ENCODE data around the gene P2RX7.

The P2RX7 gene

GRCh38 chr12:121189131-121189530, 56.5 kb downstream of the P2RX7 start:
- Histone ChIP-seq H3K9me3 (ENCODE audit: insufficient read depth, low read length, severe bottlenecking) (no peaks in the 10 kb centered on the region), H3K36me3 (ENCODE audit: insufficient read depth, low read length) (no peaks in the 10 kb centered on the region), H3K79me2 (ENCODE audit: insufficient read depth, low read length) (no peaks in the 10 kb centered on the region), H3K4me2 (ENCODE audit: insufficient read depth, low read length) (no peak overlapping the region), H3K4me1 (ENCODE audit: insufficient read depth, low read length) (no peaks in the 10 kb centered on the region), H3K27me3 (ENCODE audit: insufficient read depth, low read length, poor library complexity) (no peaks in the 10 kb centered on the region), H3K9ac (ENCODE audit: low read depth, low read length) (no peak overlapping the region), H3K4me3 (ENCODE audit: low read depth in 1 of 2, low read length in 2 of 2) (no peak overlapping the region), H4K20me1 (ENCODE audit: insufficient read depth, low read length) (no peaks in the 10 kb centered on the region), H3K27ac (ENCODE audit: low read length) (no peak overlapping the region), H2AFZ (ENCODE audit: low read depth, low read length) (no peak overlapping the region)
- DNase-seq (no peak), ATAC-seq (ENCODE audit: insufficient read depth, low read depth) (no peak)
- TF ChIP-seq CTCF (IDR thresholded peaks at IDR 0.05; ENCODE audit: borderline replicate concordance, extremely low read depth, low read length, poor library complexity, severe bottlenecking), result no peak
- no peak for TF ChIP-seq EZH2 (IDR thresholded peaks at IDR 0.05; ENCODE audit: borderline replicate concordance, low read depth, low read length, severe bottlenecking)

DNA sequence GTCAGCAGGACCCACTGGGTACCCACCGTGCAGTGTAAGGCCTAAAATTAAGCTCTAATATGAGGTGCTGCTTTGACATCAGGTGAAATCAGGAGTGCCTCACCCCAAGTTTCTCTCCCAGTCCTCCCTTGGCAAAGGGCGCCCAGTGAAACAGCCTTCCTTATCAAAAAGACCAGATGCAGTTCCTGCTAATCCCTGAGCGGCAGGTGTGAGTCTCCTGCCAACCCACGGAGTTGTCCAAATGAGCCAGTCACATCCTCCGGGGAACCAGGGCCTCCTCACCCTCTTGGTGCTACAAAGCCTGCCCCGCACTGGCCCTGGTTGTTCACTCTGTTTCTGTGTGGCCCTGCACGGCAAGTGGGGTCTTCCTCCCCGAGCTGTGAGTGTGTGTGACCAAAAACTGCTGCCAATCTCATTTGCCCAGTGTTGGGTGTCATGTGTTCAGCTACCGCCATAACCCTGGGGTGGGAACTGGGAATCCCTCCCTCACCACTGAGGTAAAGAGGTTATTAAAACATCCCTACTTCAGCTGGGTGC, 57.0 kb downstream of the P2RX7 start:
- Histone ChIP-seq H3K27ac (ENCODE audit: low read length) (no peak overlapping the region), H3K4me3 (ENCODE audit: low read depth in 1 of 2, low read length in 2 of 2) (no peak overlapping the region)
- no peak for ATAC-seq (ENCODE audit: insufficient read depth, low read depth)

DNA sequence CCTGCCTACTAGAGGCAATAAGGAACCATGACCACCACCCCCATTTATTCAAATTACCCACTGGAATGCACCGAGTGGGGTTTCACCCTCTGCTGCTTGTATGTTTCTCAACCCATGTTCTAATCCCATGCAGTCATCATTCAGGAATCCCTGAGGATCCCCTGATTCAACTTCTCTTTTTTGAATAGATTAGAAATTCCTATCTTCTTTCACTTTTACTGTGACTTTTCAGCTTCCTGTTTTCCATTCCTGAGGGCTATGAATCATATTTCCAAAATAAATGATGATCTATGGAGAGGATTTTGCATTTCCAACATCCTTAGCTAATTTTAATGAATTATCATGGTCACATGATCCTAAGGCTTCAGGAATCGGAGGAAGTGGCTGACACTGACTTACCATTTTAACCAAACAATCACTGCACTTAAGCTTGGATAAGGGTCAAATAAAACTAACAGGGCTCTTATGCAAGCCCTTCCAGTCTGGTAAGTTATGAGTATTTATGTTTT, 57.9 kb downstream of the P2RX7 start:
- no peak overlapping the region for H3K9ac ChIP-seq (ENCODE audit: low read depth, low read length)
- no peak overlapping the region for H2AFZ ChIP-seq (ENCODE audit: low read depth, low read length)
- no peak overlapping the region for H3K4me3 ChIP-seq (ENCODE audit: low read depth in 1 of 2, low read length in 2 of 2)
- DNase-seq, result no peak
- H3K4me1 ChIP-seq (ENCODE audit: insufficient read depth, low read length), result no peaks in the 10 kb centered on the region
- H3K27ac ChIP-seq (ENCODE audit: low read length), result no peak overlapping the region
- ATAC-seq (ENCODE audit: insufficient read depth, low read depth), result no peak
- no peaks in the 10 kb centered on the region for H3K27me3 ChIP-seq (ENCODE audit: insufficient read depth, low read length, poor library complexity)
- H3K9me3 ChIP-seq (ENCODE audit: insufficient read depth, low read length, severe bottlenecking), result no peaks in the 10 kb centered on the region
- no peak overlapping the region for H3K4me2 ChIP-seq (ENCODE audit: insufficient read depth, low read length)
- H3K79me2 ChIP-seq (ENCODE audit: insufficient read depth, low read length), result no peaks in the 10 kb centered on the region
- H3K36me3 ChIP-seq (ENCODE audit: insufficient read depth, low read length), result no peaks in the 10 kb centered on the region
- no peak for TF ChIP-seq CTCF (IDR thresholded peaks at IDR 0.05; ENCODE audit: borderline replicate concordance, extremely low read depth, low read length, poor library complexity, severe bottlenecking)
- no peak for TF ChIP-seq EZH2 (IDR thresholded peaks at IDR 0.05; ENCODE audit: borderline replicate concordance, low read depth, low read length, severe bottlenecking)
- H4K20me1 ChIP-seq (ENCODE audit: insufficient read depth, low read length), result no peaks in the 10 kb centered on the region

More for the DNA sequence above, 57.0 kb downstream of the P2RX7 start:
- H4K20me1 ChIP-seq (ENCODE audit: insufficient read depth, low read length), result no peaks in the 10 kb centered on the region
- DNase-seq, result no peak
- H2AFZ ChIP-seq (ENCODE audit: low read depth, low read length), result no peak overlapping the region
- H3K4me1 ChIP-seq (ENCODE audit: insufficient read depth, low read length), result no peaks in the 10 kb centered on the region
- H3K36me3 ChIP-seq (ENCODE audit: insufficient read depth, low read length), result no peaks in the 10 kb centered on the region
- no peaks in the 10 kb centered on the region for H3K79me2 ChIP-seq (ENCODE audit: insufficient read depth, low read length)
- no peak overlapping the region for H3K9ac ChIP-seq (ENCODE audit: low read depth, low read length)
- TF ChIP-seq EZH2 (IDR thresholded peaks at IDR 0.05; ENCODE audit: borderline replicate concordance, low read depth, low read length, severe bottlenecking) (no peak), CTCF (IDR thresholded peaks at IDR 0.05; ENCODE audit: borderline replicate concordance, extremely low read depth, low read length, poor library complexity, severe bottlenecking) (no peak)
- H3K27me3 ChIP-seq (ENCODE audit: insufficient read depth, low read length, poor library complexity), result no peaks in the 10 kb centered on the region
- H3K4me2 ChIP-seq (ENCODE audit: insufficient read depth, low read length), result no peak overlapping the region
- no peaks in the 10 kb centered on the region for H3K9me3 ChIP-seq (ENCODE audit: insufficient read depth, low read length, severe bottlenecking)

Data from DND-41 (cell line).